ENCODE measurements around the gene TBRG4.

- TF ChIP-seq CTCF (IDR thresholded peaks at IDR 0.05) (no peak), EP300 (IDR thresholded peaks at IDR 0.05) (no peak), POLR2A (IDR thresholded peaks at IDR 0.05) (no peak)
Observed at GRCh38 chr7:45088146-45088701, 23.3 kb downstream of the TBRG4 start.

All from ovary (tissue), 3 donors.